ENCODE results near the gene LILRA1. TPM values are rescaled to one million over a fixed set of nuclear protein-coding genes. Genes with fewer than 3 reads are reported as not detected.
"Not testable (repeated sequence)": the region's sequence is repeated elsewhere in the genome, so short reads cannot be mapped to it uniquely, and the experiment has no call there.

LILRA1 gene
- not detected in 2 replicates for total RNA-seq (2014; rRNA removed; shearing (Covaris generic))

- DNase-seq (ENCODE audit: low spot score) = not testable (repeated sequence)
These were observed at the start of gene LILRA1 for GRCh38 chr19:54593445-54593844. TSS of gene LILRA1 (plus strand) at chr19:54593632. CDS start at chr19:54594245, 613 bp downstream.

GRCh38 chr19:54548806-54549205 lies 44.6 kb upstream of the LILRA1 start:
- no peak for DNase-seq (ENCODE audit: low spot score)
- in situ Hi-C loops (cut with HindIII; ENCODE audit: low sequenced_read_pairs) = loop anchor here (25.0 kb wide), 1 partner anchor 113 kb away; the partner anchor contains the start of gene LILRB4

More at GRCh38 chr19:54593445-54593844, at the start of gene LILRA1:
- in situ Hi-C loops (cut with HindIII; ENCODE audit: low sequenced_read_pairs) = not testable (repeated sequence)

GRCh38 chr19:54549224-54549623 lies 44.2 kb upstream of the LILRA1 start:
- no peak for DNase-seq (ENCODE audit: low spot score)
- in situ Hi-C loops (cut with HindIII; ENCODE audit: low sequenced_read_pairs) = loop anchor here (25.0 kb wide), 1 partner anchor 113 kb away; the partner anchor contains the start of gene LILRB4

GRCh38 chr19:54551293-54551692 lies 42.1 kb upstream of the LILRA1 start:
- in situ Hi-C loops (cut with HindIII; ENCODE audit: low sequenced_read_pairs) = no loop called here
- no peak for DNase-seq (ENCODE audit: low spot score)

GRCh38 chr19:54551950-54552912 lies 41.2 kb upstream of the LILRA1 start:
- in situ Hi-C loops (cut with HindIII; ENCODE audit: low sequenced_read_pairs) = no loop called here
- no peak for DNase-seq (ENCODE audit: low spot score)

- in situ Hi-C loops (cut with HindIII; ENCODE audit: low sequenced_read_pairs) = no loop called here
- DNase-seq (ENCODE audit: low spot score) = no peak
These were observed 40.5 kb upstream of the LILRA1 start for GRCh38 chr19:54552913-54553310.

- in situ Hi-C loops (cut with HindIII; ENCODE audit: low sequenced_read_pairs) = no loop called here
- DNase-seq (ENCODE audit: low spot score) = no peak
These were observed 39.4 kb upstream of the LILRA1 start for GRCh38 chr19:54554006-54554405.

GRCh38 chr19:54554896-54555295 lies 38.5 kb upstream of the LILRA1 start:
- no peak for DNase-seq (ENCODE audit: low spot score)
- in situ Hi-C loops (cut with HindIII; ENCODE audit: low sequenced_read_pairs) = no loop called here

GRCh38 chr19:54556194-54556593 lies 37.2 kb upstream of the LILRA1 start:
- no peak for DNase-seq (ENCODE audit: low spot score)
- in situ Hi-C loops (cut with HindIII; ENCODE audit: low sequenced_read_pairs) = no loop called here

GRCh38 chr19:54558339-54558738 lies 35.1 kb upstream of the LILRA1 start:
- no peak for DNase-seq (ENCODE audit: low spot score)
- in situ Hi-C loops (cut with HindIII; ENCODE audit: low sequenced_read_pairs) = no loop called here

GRCh38 chr19:54560881-54561385 lies 32.5 kb upstream of the LILRA1 start:
- in situ Hi-C loops (cut with HindIII; ENCODE audit: low sequenced_read_pairs) = no loop called here
- DNase-seq (ENCODE audit: low spot score) = no peak

GRCh38 chr19:54561840-54562239 lies 31.6 kb upstream of the LILRA1 start:
- no peak for DNase-seq (ENCODE audit: low spot score)
- in situ Hi-C loops (cut with HindIII; ENCODE audit: low sequenced_read_pairs) = no loop called here

- in situ Hi-C loops (cut with HindIII; ENCODE audit: low sequenced_read_pairs); DNase-seq (ENCODE audit: low spot score): not testable (repeated sequence)
These were observed 30.2 kb upstream of the LILRA1 start for GRCh38 chr19:54563206-54563605.

- no peak for DNase-seq (ENCODE audit: low spot score)
- in situ Hi-C loops (cut with HindIII; ENCODE audit: low sequenced_read_pairs) = no loop called here
These were observed 23.1 kb upstream of the LILRA1 start for GRCh38 chr19:54570316-54570715.

GRCh38 chr19:54571715-54572615 lies 21.5 kb upstream of the LILRA1 start:
- in situ Hi-C loops (cut with HindIII; ENCODE audit: low sequenced_read_pairs); DNase-seq (ENCODE audit: low spot score): not testable (repeated sequence)

- in situ Hi-C loops (cut with HindIII; ENCODE audit: low sequenced_read_pairs) = no loop called here
These were observed 20.6 kb upstream of the LILRA1 start for GRCh38 chr19:54572696-54573311.

GRCh38 chr19:54573330-54573872 lies 20.0 kb upstream of the LILRA1 start, which contains the start of gene LILRA2:
TSS of gene LILRA2 (plus strand) at chr19:54573790. CDS start at chr19:54573879, 89 bp downstream.
- DNase-seq (ENCODE audit: low spot score) = no peak
- in situ Hi-C loops (cut with HindIII; ENCODE audit: low sequenced_read_pairs) = no loop called here

More at GRCh38 chr19:54572696-54573311, 20.6 kb upstream of the LILRA1 start:
- DNase-seq (ENCODE audit: low spot score) = no peak

- in situ Hi-C loops (cut with HindIII; ENCODE audit: low sequenced_read_pairs) = no loop called here
- no peak for DNase-seq (ENCODE audit: low spot score)
These were observed 19.4 kb upstream of the LILRA1 start for GRCh38 chr19:54574051-54574450.

Measured in G401 (cell line).